IMR-90 (cell line): Measurements from ENCODE around the gene DNMT3B.

ENCODE experiments used
- CTCF ChIP-seq: conservative IDR thresholded peaks from 2 replicates; pipeline ENCODE4 v1.5.1; 2012; ENCODE audit warnings: mild to moderate bottlenecking, low read depth, low read length, improper control_type of control experiment
- MAZ ChIP-seq: IDR thresholded peaks from 2 replicates; pipeline ENCODE4 v1.6.1; 2012; ENCODE audit warnings: low read depth, mild to moderate bottlenecking, low read length, improper control_type of control experiment, moderate library complexity, borderline replicate concordance
- MXI1 ChIP-seq: IDR thresholded peaks from 2 replicates; pipeline ENCODE4 v1.6.1; 2012; ENCODE audit warnings: low read depth, mild to moderate bottlenecking, low read length, moderate library complexity, borderline replicate concordance
- POLR2A ChIP-seq: IDR thresholded peaks from 2 replicates; pipeline ENCODE4 v1.6.1; 2012; ENCODE audit warnings: mild to moderate bottlenecking, low read depth, low read length

DNA sequence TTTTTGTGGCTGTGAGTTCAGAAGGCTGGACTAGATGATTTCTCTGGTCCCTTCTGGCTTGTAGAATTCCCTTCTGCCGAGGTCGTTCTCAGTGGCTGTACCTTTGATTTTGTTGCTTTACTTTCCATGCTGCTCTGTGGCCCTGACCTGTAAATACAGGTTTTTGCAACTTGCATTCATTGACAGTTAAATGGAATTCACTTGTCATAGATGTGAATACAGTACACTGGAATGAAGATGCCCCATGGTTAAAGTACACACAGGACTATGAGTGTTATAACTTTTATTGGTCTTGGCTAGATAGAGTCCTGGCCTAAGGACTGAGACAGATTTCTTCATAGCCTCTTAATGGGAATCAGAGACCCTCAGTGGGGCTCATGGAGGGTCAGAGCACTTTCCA, 83.6 kb downstream of the DNMT3B start:
- TF ChIP-seq POLR2A, result no peak
- no peak for TF ChIP-seq CTCF
- TF ChIP-seq MAZ, result no peak
- TF ChIP-seq MXI1, result no peak
